DMS153 (cell line): Measurements from ENCODE around the gene KCNAB1.

Experiments
- DNase-seq: peaks from one replicate; lab custom pipeline; 2025; lab: John Stamatoyannopoulos, UW

The KCNAB1 gene

GRCh38 chr3:156373654-156374053 is 253.3 kb downstream of the KCNAB1 start:
- DNase-seq = no peak

DNA sequence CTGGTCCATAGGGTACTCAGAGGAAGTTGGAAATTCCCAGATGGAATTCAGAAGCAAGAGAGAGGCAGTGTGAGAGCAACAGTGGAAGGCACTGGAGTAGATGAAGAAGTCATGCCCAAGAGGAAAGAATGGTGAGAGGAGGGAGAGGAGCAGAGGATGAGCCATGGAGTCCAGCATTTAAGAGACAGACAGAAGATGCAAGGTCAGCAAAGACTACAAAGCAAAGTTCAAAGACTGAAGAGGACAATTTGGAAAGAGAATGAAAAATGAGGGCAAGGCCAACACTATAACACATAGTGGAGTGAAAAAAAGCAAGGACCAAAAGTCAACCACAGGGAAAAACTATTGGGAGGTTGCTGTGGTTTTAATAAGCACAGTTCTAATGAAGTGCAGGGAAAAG is 255.8 kb downstream of the KCNAB1 start:
- no peak for DNase-seq

DNA sequence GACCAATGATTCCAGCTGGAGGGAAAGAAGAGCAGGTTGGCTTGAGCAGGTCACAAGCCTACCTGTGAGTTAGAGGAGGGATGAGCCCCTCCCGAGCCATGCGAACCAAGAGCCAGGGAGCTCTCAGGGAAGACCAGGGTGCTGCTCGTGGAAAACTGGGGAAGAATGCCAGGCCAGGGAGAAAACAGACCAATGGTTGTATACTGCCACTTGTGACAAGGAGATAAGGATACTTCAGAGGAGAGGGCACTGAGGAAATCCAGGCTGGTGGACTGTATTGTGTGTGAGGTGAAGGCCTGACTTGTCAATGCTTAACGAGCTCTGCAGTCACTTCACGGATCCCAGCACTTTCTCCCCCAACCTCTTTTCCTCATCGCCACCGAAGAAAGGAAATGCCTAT is 256.9 kb downstream of the KCNAB1 start:
- no peak for DNase-seq

DNA sequence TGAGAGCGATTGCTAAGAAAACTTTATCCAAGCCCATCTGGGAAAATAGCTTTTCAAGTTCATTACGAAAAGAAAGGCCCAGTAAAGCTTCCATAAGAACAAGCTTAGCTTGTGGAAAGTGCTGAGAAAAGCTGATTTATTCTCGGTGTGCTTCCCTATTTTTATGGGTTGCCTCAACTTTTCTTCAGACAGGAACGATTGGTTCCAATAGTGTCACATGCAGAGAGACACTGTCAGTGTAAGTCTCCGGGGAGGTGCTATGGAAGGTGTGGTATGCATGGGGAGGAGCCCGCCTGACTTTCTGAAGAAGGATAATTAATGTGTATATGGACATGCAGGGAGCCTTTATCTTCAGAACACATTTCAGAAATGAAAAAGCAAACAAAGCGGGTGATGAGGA is 257.3 kb downstream of the KCNAB1 start:
- DNase-seq = no peak

- DNase-seq = no peak
These were observed 258.5 kb downstream of the KCNAB1 start for GRCh38 chr3:156378871-156379270.

DNA sequence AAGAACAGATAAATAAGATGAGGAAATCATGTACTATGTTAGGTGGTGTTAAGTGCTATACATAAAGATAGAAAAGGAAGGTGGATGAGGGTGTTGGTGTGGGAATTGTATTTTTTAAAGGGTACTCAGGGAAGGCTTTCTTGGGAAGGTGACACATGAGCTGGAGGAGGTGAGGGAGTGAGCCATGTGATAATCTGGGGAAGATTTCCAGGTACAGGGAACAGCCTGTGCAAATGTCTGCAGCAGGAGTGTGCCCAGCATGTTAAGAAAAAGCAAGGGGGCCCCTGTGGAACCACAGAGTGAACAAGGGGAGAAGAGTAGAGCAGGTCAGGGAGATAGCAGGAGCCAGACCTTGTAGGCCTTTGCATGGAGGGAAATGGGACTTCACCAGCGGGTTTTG is 258.9 kb downstream of the KCNAB1 start:
- DNase-seq = no peak

GRCh38 chr3:156381253-156381652 is 260.9 kb downstream of the KCNAB1 start:
- no peak for DNase-seq

DNA sequence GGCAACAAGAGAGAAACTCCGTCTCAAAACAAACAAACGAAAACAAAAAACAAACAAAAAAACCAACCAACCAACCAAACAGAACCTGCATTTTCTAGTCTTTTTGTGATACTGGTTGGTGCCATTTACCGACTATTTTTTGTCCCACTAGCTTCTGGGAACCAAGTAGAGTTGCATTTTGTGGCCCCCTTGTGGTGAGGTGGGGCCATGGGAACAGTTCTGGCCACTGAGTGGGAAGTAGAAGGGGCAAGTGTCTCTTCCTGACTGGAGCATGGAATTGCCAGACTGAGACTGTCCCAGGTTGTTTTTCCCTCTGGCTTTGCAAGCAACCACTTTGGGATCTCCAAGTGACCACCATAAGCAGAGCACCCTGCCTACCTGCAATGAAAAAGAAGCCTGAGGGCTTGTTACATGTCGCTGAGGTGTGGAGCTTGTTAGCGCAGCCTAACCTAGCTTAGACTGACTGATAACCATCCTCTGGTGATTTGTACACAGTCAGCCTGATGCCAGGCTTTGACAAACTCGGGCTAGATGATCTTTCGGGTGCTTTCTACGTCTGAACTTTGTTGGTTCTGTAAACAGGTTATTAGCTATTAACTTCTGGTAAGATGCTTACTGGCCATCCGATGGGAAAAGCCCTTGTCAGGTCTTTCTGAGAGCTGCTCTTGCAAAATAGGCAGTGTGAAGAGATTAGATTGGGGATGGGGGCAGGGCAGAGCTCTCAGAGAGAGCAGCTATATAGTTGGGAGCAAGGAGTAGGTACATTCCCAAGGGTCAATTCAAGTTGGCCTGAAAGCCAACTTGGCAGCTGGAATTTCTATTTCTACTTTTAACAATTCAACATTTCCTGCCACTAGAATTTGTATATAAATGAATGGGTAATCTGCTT is 262.3 kb downstream of the KCNAB1 start:
- DNase-seq = no peak

- no peak for DNase-seq
These were observed 263.2 kb downstream of the KCNAB1 start for GRCh38 chr3:156383441-156384025.

GRCh38 chr3:156388497-156389448 is 268.4 kb downstream of the KCNAB1 start:
- no peak for DNase-seq

DNA sequence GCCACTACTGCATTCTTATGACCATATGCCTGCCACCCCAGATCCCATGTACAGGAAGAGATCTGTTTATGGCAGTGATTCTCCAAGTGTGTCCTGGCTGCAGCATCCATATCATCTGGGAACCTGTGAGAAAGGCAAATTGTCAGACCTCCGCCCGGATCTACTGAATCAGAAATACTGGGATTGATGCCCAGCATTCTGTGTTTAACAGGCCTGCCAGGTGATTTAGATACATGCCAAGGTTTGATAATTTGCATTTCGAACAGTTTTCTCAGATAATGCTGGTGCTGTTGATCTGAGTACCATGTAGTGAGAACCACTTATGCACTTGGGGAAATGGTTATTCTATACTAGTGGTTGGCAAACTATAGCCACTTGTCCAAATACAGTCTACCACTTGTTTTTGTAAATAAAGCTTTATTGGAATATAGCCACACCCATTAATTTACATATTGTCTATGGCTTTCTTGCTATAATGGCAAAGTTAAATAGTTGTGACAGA is 269.1 kb downstream of the KCNAB1 start:
- no peak for DNase-seq

- no peak for DNase-seq
These were observed 270.5 kb downstream of the KCNAB1 start for GRCh38 chr3:156390846-156391245.

DNA sequence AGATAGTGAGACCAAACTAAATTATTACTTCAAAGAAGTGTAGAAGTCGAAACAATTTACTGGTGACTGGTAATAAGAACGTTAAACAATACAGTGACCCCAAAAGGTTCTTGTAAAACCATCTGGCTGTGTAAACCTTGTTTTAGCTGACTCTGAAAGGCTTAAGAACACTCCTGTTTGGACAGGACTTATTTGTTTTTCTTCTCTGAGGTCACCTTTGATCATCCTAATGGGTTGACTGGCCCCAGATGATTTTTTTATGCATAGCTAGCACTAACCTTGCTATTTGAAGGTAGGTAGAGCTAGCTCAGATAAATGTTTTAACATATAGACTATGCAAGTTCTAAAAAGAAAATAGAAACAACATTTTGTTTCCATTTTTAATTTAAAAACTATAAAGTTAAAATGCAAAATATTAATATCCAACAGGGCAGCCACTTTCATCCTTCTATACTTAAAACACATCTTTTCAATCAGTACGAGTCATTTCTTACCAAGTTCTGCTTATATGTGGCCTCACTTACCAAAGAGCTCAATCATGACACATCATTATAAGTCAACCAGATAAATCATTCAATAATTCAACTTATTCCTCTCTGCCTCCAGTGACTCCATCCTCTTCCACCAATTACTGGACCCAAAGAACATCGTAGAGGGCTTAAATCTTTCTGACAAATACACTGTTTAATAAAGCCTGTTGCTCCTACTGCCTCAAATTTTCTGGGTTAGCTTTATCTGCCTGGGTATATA is 275.8 kb downstream of the KCNAB1 start:
- no peak for DNase-seq

DNA sequence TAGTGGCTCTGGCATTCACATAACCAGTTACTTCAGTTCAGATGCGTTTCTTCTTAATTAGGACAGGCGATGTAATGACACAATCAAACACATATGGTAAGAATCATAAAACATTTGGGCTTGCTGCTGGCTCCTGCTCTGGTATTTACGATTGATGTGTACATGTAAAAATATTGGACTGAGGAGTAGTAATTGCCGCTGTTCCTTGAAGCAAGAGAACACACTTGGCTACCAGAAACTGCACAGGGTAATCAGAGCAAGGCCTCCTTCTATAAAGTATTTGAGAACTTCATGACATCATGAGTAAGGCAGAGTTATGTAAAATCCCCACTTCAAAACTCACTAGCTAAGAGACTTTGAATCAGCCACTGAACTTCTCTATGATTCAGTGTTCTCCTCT is 276.5 kb downstream of the KCNAB1 start:
- no peak for DNase-seq

GRCh38 chr3:156397534-156397933 is 277.2 kb downstream of the KCNAB1 start:
- DNase-seq = no peak

GRCh38 chr3:156400062-156400461 is 279.7 kb downstream of the KCNAB1 start:
- no peak for DNase-seq

DNA sequence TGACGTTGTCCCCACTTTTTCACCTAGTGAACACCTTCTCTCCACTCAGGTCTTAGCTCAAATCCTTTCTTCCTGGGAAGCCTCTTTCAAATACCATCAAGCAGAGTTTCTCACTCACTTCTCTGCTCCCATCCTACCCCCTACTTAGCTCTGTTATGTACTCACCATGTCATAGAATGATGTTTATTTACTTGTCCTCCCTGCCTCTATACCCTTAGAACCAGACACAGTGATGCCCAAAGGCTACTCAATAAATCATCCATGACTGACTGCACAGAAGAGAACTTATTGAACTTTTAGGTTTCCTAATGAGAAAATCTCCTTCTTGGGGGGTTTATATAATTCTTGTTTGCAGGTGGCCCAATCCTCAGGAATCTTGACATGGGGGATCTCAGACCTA is 280.4 kb downstream of the KCNAB1 start:
- DNase-seq = no peak

- DNase-seq = no peak
These were observed 283.8 kb downstream of the KCNAB1 start for GRCh38 chr3:156404217-156404616.

DNA sequence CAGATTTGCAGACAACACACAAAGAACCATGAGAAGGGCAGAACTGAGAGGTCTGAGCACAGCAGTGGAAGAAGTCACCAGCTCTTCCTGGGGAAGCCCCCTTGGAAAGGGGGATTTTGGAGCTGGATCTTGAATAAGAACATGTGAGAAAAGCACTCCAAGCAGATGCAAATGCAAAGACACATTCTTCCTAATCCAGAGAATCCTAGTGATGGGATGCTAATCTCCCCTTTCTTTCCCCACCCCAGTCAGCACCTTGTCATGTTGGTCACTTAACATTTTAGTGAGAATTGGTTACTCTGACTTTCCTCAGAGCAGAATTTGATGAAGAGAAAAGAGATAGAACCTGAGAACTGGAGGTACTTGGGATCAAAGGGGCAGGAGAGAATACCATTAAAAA is 286.0 kb downstream of the KCNAB1 start:
- DNase-seq = no peak

DNA sequence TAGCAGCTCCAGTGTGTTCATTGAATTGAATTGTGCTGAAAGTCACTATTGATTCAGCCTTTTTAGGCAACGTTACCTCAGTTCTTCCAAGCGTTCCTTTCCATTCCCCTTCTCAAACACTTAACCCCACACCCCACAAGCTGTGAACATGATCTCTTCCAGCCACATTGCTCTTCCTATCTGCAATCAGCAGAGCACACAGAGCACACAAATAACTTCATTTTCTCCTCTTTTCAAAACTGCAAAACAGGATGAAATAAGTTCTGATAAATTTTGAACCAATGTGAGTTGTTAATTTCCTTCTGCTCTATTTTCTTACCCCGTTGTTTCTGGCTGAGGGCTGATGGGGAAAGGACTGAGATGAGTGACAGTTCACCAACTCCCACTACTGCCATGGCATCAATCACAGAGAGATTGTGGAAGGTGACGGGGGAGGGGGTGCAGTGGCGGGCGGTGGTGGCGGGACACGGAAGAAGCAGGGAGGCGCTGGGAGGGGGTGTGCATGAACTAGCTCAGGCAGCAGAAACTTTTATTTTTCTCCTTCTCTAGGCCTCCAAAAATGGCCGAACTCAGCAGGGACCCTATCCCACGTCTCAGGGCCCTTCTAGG is 287.3 kb downstream of the KCNAB1 start:
- DNase-seq = no peak

DNA sequence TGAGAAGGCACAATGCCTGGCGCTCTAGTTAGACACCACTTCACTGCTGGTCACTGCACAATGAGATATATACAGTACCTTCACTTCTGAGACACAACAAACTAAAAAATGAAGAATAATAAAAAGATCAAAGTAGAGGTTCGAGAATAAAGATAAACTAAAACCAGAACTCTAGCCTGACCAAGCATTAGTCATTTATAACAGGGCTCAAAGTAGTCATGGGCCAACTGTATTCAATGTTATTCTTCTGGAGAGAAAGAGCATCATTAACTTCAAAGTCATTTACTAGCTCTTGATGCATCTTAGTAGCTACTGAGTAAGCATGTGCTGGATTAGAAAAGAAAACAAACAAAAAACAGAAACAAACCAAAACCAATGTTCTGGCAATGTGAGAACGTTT is 289.3 kb downstream of the KCNAB1 start:
- no peak for DNase-seq
